BLaER1 treated with 17β-estradiol and CSF1 and Interleukin-3, amounts not matched to agents 10 nM and 100 nM (cell line): ENCODE data around the gene SPON1.

Experiments used
- H3K27ac ChIP-seq, 11 experiments: shearing (Covaris generic); formaldehyde crosslinking; 2 replicates each; pipeline ENCODE4 v1.8.1; 2022
- H3K27me3 ChIP-seq, 11 experiments: shearing (Covaris generic); formaldehyde crosslinking; 2 replicates each; pipeline ENCODE4 v1.8.1; 2022
- H3K36me3 ChIP-seq, 11 experiments: shearing (Covaris generic); formaldehyde crosslinking; 2 replicates each; pipeline ENCODE4 v1.8.1; 2022
- H3K4me1 ChIP-seq, 10 experiments: shearing (Covaris generic); formaldehyde crosslinking; 2 replicates each; pipeline ENCODE4 v1.8.1; 2022
- H3K4me2 ChIP-seq, 11 experiments: shearing (Covaris generic); formaldehyde crosslinking; 2 replicates each; pipeline ENCODE4 v1.8.1; 2022
- H3K4me3 ChIP-seq, 10 experiments: shearing (Covaris generic); formaldehyde crosslinking; 2 replicates each; pipeline ENCODE4 v1.8.1; 2022
- H3K9ac ChIP-seq, 11 experiments: shearing (Covaris generic); formaldehyde crosslinking; 2 replicates each; pipeline ENCODE4 v1.8.1; 2022
- H3K9me3 ChIP-seq, 11 experiments: shearing (Covaris generic); formaldehyde crosslinking; replicated peaks in 1 of 11; 2 replicates each; pipeline ENCODE4 v1.8.1; 2022
- H4K20me1 ChIP-seq, 11 experiments: shearing (Covaris generic); formaldehyde crosslinking; 2 replicates each; pipeline ENCODE4 v1.8.1; 2022
- Cebpa-rat ChIP-seq, 11 experiments: shearing (Covaris generic); IDR thresholded peaks; 2 replicates each; pipeline ENCODE4 v1.8.1; 2022

The SPON1 gene

DNA sequence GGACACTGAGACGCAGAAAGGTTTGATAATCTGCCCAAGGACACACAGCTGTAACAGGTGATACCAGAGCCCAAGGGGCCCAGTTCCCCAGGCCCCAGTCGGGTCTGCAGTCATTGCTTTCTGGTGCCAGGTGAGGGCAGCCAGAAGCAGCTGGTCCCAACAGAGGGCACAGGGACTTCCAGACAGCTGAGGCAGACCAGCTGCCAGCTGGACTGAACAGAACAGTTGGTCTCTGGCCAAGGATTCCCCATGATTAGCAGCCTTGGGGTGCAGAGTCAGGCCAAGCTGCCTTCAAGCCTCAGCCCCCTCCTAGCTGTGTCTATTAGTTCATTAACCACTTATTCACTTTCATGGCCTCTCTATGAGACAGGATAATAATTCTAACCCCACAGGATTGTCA, 290.9 kb downstream of the SPON1 start:
- Histone ChIP-seq H3K27me3 (no peaks in the 10 kb centered on the region), H3K36me3 (no peaks in the 10 kb centered on the region), H3K4me2 (no peak overlapping the region), H3K4me1 (peaks cover 7 to 9% (median 8%) of the 10 kb centered on the region in 10 experiments; a peak in 15 of 20 replicates), H3K9me3 (no peaks in the 10 kb centered on the region), H4K20me1 (no peaks in the 10 kb centered on the region; a peak in 1 of 22 replicates), H3K4me3 (no peak overlapping the region), H3K27ac (no peak overlapping the region), H3K9ac (no peak overlapping the region)
- no peak for TF ChIP-seq Cebpa-rat (IDR thresholded peaks at IDR 0.05)

DNA sequence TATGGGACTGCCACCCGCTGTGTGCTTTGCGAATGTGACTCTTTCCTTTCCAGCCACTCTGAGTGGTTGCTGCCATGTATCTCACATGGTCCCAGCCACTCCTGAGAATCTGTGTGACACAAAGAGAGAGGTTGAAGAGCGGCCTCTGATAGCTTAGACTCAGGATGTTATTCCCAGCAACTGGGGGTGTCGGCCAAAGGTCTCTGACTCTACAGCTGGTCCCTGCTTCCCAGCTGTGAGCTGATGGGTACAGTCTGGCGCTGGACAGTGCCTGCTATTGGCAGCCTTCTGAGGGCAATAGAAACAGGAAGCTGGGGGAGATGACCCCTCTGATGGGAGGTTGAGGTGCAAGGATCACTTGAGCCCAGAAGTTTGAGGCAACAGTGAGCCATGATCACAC, 291.3 kb downstream of the SPON1 start:
- H3K9ac ChIP-seq = no peak overlapping the region
- no peaks in the 10 kb centered on the region for H3K27me3 ChIP-seq
- H3K27ac ChIP-seq = no peak overlapping the region
- H4K20me1 ChIP-seq = no peaks in the 10 kb centered on the region
- no peak overlapping the region for H3K4me2 ChIP-seq
- peaks cover 3 to 5% (median 4%) of the 10 kb centered on the region in 10 experiments; a peak in 14 of 20 replicates for H3K4me1 ChIP-seq
- no peak overlapping the region for H3K4me3 ChIP-seq
- H3K36me3 ChIP-seq = no peaks in the 10 kb centered on the region
- TF ChIP-seq Cebpa-rat (IDR thresholded peaks at IDR 0.05) = no peak
- H3K9me3 ChIP-seq = no peaks in the 10 kb centered on the region

DNA sequence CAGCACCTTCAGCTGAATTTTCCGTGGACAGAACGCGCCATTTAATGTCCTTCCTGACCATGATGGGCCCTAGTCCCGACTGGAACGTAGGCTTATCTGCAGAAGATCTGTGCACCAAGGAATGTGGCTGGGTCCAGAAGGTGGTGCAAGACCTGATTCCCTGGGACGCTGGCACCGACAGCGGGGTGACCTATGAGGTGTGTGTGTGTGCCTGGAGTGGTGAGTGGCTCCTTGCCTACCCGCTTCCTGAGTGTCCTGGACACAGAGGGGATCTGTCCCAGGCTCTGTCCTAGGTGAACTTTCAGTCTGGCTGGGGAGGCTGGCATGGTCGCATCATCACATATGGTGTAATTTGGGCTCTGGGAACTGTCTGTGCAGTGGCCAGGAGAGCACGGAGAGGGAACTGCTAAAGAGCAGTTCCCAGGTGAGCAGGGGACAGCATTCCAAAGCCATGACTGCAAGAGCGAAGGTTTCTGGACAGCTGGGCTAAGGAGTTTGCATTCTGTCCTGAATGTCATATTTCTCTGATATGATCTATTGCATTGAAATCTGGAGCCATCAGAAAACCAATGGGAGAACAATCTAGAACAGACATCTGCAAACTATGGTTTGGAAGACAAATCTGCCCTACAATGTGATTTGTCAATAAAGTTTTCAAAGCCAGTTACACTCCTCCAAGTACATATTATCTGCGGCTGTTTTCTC, 292.2 kb downstream of the SPON1 start:
- Histone ChIP-seq H4K20me1 (no peaks in the 10 kb centered on the region), H3K27ac (no peak overlapping the region), H3K36me3 (no peaks in the 10 kb centered on the region), H3K9ac (no peak overlapping the region), H3K4me2 (no peak overlapping the region), H3K9me3 (no peaks in the 10 kb centered on the region), H3K27me3 (no peaks in the 10 kb centered on the region), H3K4me1 (no peaks in the 10 kb centered on the region), H3K4me3 (no peak overlapping the region)
- no peak for TF ChIP-seq Cebpa-rat (IDR thresholded peaks at IDR 0.05)

- no peak overlapping the region for H3K4me2 ChIP-seq
- H3K9me3 ChIP-seq = no peaks in the 10 kb centered on the region
- no peak overlapping the region for H3K4me3 ChIP-seq
- H3K27ac ChIP-seq = no peak overlapping the region
- H4K20me1 ChIP-seq = no peaks in the 10 kb centered on the region
- no peak for TF ChIP-seq Cebpa-rat (IDR thresholded peaks at IDR 0.05)
- no peaks in the 10 kb centered on the region for H3K27me3 ChIP-seq
- no peaks in the 10 kb centered on the region for H3K36me3 ChIP-seq
- no peaks in the 10 kb centered on the region for H3K4me1 ChIP-seq
- H3K9ac ChIP-seq = no peak overlapping the region
These were observed 292.7 kb downstream of the SPON1 start for GRCh38 chr11:14255238-14255534.

DNA sequence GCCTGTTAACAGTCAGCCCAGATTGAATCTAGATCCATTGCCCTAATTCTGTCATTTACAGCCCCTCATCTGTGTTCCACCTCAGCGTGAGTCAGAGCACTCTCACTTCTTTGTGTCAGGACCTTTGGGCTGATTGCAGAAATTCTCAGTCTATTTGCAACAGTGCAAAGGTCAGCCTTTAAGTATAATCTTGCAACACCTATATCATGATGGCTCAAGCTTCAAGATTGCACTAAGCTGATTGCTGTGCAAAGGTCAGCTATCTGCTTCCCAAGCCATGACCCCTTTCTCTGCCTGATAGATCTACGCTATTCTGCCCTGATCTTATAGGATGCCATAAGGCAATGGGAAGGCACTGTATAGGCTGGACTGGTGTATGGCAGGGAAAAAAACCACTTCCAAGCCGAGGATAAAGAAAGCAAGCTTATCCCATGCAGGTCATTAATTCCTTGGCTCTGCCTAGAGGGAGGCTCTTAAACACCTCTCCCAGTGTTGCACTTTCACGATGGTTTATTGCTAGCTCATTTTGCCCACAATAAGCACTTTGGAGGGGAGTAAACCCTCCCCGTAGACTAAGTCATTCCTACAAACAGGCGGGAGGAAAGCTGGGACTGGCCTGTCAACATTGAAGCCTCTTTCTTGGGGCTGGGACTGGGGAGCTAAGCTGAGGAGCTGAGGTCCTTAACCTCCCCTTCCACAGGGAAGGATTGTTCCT, 295.9 kb downstream of the SPON1 start:
- H4K20me1 ChIP-seq = no peaks in the 10 kb centered on the region
- no peaks in the 10 kb centered on the region for H3K9me3 ChIP-seq
- H3K27me3 ChIP-seq = no peaks in the 10 kb centered on the region
- no peaks in the 10 kb centered on the region for H3K36me3 ChIP-seq
- no peaks in the 10 kb centered on the region for H3K4me1 ChIP-seq
- no peak overlapping the region for H3K27ac ChIP-seq
- H3K4me3 ChIP-seq = no peak overlapping the region
- no peak overlapping the region for H3K9ac ChIP-seq
- no peak overlapping the region for H3K4me2 ChIP-seq
- no peak for TF ChIP-seq Cebpa-rat (IDR thresholded peaks at IDR 0.05)

GRCh38 chr11:14259186-14259784, 296.8 kb downstream of the SPON1 start:
- Histone ChIP-seq H4K20me1 (no peaks in the 10 kb centered on the region), H3K36me3 (no peaks in the 10 kb centered on the region), H3K4me2 (no peak overlapping the region), H3K27me3 (no peaks in the 10 kb centered on the region), H3K27ac (no peak overlapping the region), H3K9ac (no peak overlapping the region), H3K4me3 (no peak overlapping the region), H3K4me1 (no peaks in the 10 kb centered on the region), H3K9me3 (no peaks in the 10 kb centered on the region)
- no peak for TF ChIP-seq Cebpa-rat (IDR thresholded peaks at IDR 0.05)

DNA sequence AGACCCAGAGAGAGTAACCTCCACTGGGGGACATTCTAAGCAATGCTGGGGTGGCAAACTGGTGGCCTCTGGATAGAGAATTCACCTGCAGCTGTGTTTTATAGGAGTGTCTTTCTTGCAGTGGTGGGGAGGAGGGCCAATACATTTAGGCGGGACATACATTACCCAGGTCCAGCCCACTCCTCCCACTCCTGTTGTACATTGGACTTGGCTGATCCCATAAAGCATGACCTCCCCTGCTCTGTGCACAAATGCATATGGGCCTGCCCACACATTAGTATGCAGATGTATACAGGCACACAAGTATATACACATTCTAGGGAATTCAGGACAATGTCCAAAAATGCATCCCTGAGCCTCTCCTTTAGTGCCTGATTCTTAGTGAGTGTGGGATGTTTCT, 297.4 kb downstream of the SPON1 start:
- H3K27me3 ChIP-seq = no peaks in the 10 kb centered on the region
- H3K9me3 ChIP-seq = no peaks in the 10 kb centered on the region; a peak in 1 of 22 replicates
- H3K36me3 ChIP-seq = no peaks in the 10 kb centered on the region
- no peak overlapping the region for H3K27ac ChIP-seq
- H3K4me1 ChIP-seq = no peaks in the 10 kb centered on the region
- no peak for TF ChIP-seq Cebpa-rat (IDR thresholded peaks at IDR 0.05)
- no peak overlapping the region for H3K9ac ChIP-seq
- H3K4me3 ChIP-seq = no peak overlapping the region
- no peak overlapping the region for H3K4me2 ChIP-seq
- no peaks in the 10 kb centered on the region for H4K20me1 ChIP-seq

- Histone ChIP-seq H3K4me1 (no peaks in the 10 kb centered on the region), H3K27me3 (no peaks in the 10 kb centered on the region), H3K4me2 (no peak overlapping the region), H3K36me3 (peaks cover 0 to 2% (median 0%) of the 10 kb centered on the region in 11 experiments; a peak in 1 of 22 replicates), H3K27ac (no peak overlapping the region), H3K9ac (no peak overlapping the region), H3K9me3 (no peaks in the 10 kb centered on the region; a peak in 1 of 22 replicates), H4K20me1 (no peaks in the 10 kb centered on the region), H3K4me3 (no peak overlapping the region)
- TF ChIP-seq Cebpa-rat (IDR thresholded peaks at IDR 0.05) = no peak
These were observed 298.5 kb downstream of the SPON1 start for GRCh38 chr11:14261066-14261465.

DNA sequence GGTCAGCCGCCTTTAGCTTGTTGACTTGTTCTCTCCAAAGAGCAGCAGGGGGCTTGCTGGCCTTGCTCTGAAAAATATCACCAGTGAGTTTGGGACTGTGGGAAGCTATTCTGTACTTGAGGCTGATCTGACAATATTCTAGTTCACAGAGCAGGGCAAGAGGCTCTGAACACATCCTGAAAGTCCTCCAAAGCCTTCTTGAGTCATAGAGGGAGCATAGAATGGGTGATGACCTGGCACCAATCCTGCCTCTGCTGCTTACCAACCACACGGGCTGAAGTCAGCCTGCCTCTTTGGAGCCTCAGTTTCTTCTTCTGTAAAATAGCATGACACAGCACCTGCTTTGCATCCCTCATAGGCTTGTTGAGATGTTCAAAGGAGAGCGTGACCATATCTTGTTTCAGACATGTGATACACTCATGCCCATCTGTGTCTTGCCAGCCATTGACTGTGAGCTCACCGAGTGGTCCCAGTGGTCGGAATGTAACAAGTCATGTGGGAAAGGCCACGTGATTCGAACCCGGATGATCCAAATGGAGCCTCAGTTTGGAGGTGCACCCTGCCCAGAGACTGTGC, 299.8 kb downstream of the SPON1 start:
- no peak for TF ChIP-seq Cebpa-rat (IDR thresholded peaks at IDR 0.05)
- H3K27ac ChIP-seq = no peak overlapping the region

More for the DNA sequence above, 299.8 kb downstream of the SPON1 start:
- peaks cover 0 to 2% (median 0%) of the 10 kb centered on the region in 11 experiments; a peak in 1 of 22 replicates for H3K36me3 ChIP-seq
- no peaks in the 10 kb centered on the region for H4K20me1 ChIP-seq
- no peaks in the 10 kb centered on the region for H3K27me3 ChIP-seq
- H3K9me3 ChIP-seq = no peaks in the 10 kb centered on the region; a peak in 1 of 22 replicates
- H3K4me3 ChIP-seq = no peak overlapping the region
- no peak overlapping the region for H3K4me2 ChIP-seq
- H3K4me1 ChIP-seq = no peaks in the 10 kb centered on the region
- no peak overlapping the region for H3K9ac ChIP-seq
